Stimulated activated CD4-positive, alpha-beta T cell treated with anti-CD3 and anti-CD28 coated beads, Interleukin-12 subunit alpha, Interleukin-12 subunit beta, amount 100 ng/mL, for 24 hours (primary cell): ENCODE data around the gene NEK10.

Experiments used
- DNase-seq, 2 experiments: peaks; one replicate each; pipeline ENCODE4 v3.0.0-alpha.2; 2020; ENCODE audit warnings: low read depth in 2 of 2

The NEK10 gene

GRCh38 chr3:27060336-27060735 is 308.8 kb downstream of the NEK10 start:
- DNase-seq = no peak
